ENCODE results near the gene SOX10.

DNA sequence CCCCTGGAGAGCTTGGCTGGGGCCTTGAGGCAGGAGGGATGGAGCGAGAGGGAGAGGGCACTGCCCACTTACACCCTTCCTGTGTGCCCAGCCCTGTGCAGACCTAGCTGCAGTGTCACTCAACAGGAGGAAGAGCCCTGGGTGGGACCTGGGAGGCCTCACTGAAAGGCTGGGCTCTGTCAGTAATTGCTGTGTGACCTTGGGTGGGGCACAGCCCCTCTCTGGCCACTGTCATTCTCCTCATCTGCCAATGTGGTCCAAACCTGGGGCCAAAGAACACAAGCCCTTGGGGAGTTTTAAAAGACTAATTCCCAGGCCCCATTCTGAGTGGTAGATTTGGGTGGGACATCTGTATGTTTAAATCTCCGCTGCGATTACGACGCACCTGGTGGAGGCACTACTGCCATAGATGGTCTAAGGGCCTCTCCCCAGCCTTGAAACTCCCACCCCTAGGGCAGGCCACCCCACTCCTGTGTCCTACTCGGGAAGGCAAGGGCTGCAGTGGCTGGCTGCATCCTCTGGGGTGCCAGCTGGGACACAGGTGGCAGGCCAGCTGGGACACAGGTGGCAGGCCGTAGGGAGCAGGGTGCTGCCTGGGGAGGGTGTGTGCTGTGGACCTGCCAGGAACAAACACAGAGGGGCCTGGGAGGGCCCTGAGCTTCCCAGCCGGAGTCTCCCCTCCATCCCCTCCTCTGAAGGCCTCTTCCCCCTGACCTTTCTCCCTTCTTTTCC, 12.3 kb upstream of the SOX10 start:
- TF ChIP-seq CTCF (IDR thresholded peaks at IDR 0.05 in 8 of 11, conservative IDR thresholded peaks at IDR 0.05 in 3 of 11): no peak
- TF ChIP-seq POLR2AphosphoS5 (IDR thresholded peaks at IDR 0.05): no peak
- no peak for TF ChIP-seq POLR2A (IDR thresholded peaks at IDR 0.05)

Data from spleen (tissue), 7 donors.